ENCODE results near the gene RNU6-7.

GRCh38 chr14:32192712-32193373 is 9.0 kb upstream of the RNU6-7 start:
- TF ChIP-seq CTCF (IDR thresholded peaks at IDR 0.05; ENCODE audit: borderline replicate concordance, extremely low read depth, low read length, poor library complexity, severe bottlenecking) (no peak), EZH2 (IDR thresholded peaks at IDR 0.05; ENCODE audit: borderline replicate concordance, low read depth, low read length, severe bottlenecking) (no peak)
